WTC11 (cell line): ENCODE data around the gene MINDY4B.

Experiments used
- ATF3 ChIP-seq: sonication (generic); formaldehyde crosslinking; conservative IDR thresholded peaks from 2 replicates; pipeline ENCODE4 v1.8.1; 2022; ENCODE audit warnings: mild to moderate bottlenecking, missing genetic modification reagents
- CTCF ChIP-seq: fragments of 200-600 bp; IDR thresholded peaks from 2 replicates; pipeline ENCODE4 v1.8.0; 2022; ENCODE audit warnings: antibody characterized with exemption
- NFYB ChIP-seq: sonication (generic); formaldehyde crosslinking; conservative IDR thresholded peaks from 2 replicates; pipeline ENCODE4 v1.8.0; 2022; ENCODE audit warnings: low read depth, missing genetic modification reagents
- PREB ChIP-seq: sonication (generic); formaldehyde crosslinking; IDR thresholded peaks from 2 replicates; pipeline ENCODE4 v1.8.1; 2022; ENCODE audit warnings: mild to moderate bottlenecking, missing genetic modification reagents, moderate library complexity, borderline replicate concordance
- RELA ChIP-seq: sonication (generic); formaldehyde crosslinking; IDR thresholded peaks from 2 replicates; pipeline ENCODE4 v1.8.1; 2022; ENCODE audit warnings: missing genetic modification reagents, mild to moderate bottlenecking, borderline replicate concordance
- ZNF416 ChIP-seq: fragments of 250-450 bp; sonication (Bioruptor Pico); IDR thresholded peaks from 2 replicates; pipeline ENCODE4 v1.9.0; 2021; ENCODE audit warnings: mild to moderate bottlenecking, inconsistent platforms
- TF ChIP-seq, protein P1 (sequence below): sonication (generic); formaldehyde crosslinking; IDR thresholded peaks from 2 replicates; pipeline ENCODE4 v1.8.0; 2022; ENCODE audit warnings: mild to moderate bottlenecking, missing genetic modification reagents
- TF ChIP-seq, protein P2 (sequence below): fragments of 250-450 bp; sonication (Bioruptor Pico); IDR thresholded peaks from 2 replicates; pipeline ENCODE4 v2.1.2; 2022; ENCODE audit warnings: mild to moderate bottlenecking, moderate library complexity

DNA sequence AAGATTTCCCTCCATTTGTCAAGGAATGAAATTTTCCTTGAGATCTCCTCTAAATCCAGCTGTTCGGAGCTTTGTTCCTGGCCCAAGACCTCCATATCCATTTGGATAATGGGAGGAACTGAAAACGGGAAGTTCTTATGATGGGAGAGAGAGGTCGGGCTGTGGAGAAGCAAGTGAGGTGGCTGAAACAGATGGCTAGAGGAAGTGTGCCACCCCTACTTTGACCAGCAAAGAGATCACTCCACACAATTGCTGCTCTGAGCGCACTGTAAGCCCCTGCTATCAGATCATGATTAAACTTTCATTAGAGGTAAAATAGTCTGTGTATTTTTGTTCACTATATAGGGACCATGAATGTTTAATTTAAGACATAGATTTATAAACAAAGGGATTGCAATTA is at the start of gene MINDY4B:
- no peak for TF ChIP-seq CTCF
- no peak for TF ChIP-seq ZNF416 (CRISPR knock-in tag)
- TF ChIP-seq PREB, result no peak
- TF ChIP-seq NFYB (CRISPR knock-in tag), result no peak
- TF ChIP-seq, protein P1, sequence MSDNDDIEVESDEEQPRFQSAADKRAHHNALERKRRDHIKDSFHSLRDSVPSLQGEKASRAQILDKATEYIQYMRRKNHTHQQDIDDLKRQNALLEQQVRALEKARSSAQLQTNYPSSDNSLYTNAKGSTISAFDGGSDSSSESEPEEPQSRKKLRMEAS (CRISPR knock-in tag), result no peak
- TF ChIP-seq ATF3 (CRISPR knock-in tag), result no peak
- TF ChIP-seq, protein P2, sequence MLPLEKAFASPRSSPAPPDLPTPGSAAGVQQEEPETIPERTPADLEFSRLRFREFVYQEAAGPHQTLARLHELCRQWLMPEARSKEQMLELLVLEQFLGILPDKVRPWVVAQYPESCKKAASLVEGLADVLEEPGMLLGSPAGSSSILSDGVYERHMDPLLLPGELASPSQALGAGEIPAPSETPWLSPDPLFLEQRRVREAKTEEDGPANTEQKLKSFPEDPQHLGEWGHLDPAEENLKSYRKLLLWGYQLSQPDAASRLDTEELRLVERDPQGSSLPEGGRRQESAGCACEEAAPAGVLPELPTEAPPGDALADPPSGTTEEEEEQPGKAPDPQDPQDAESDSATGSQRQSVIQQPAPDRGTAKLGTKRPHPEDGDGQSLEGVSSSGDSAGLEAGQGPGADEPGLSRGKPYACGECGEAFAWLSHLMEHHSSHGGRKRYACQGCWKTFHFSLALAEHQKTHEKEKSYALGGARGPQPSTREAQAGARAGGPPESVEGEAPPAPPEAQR (CRISPR knock-in tag), result no peak
- no peak for TF ChIP-seq RELA
